Mesenchymal stem cell (in vitro differentiated cells and primary cell): ENCODE measurements around the gene PSMC6.

Experiments
- DNase-seq: peaks from one replicate; pipeline ENCODE4 v3.0.0-alpha.2; 2013
- H2AFZ ChIP-seq: one replicate; pipeline ENCODE4 v1.6.1; 2013; ENCODE audit warnings: low read depth, mild to moderate bottlenecking, control low read depth, inconsistent platforms, low read length, moderate library complexity
- H2AK5ac ChIP-seq: 2 replicates; pipeline ENCODE4 v1.6.1; 2013; ENCODE audit warnings: low read length, moderate library complexity, mild to moderate bottlenecking, inconsistent platforms; ENCODE audit not compliant: severe bottlenecking
- H2BK120ac ChIP-seq: one replicate; pipeline ENCODE4 v1.6.1; 2013; ENCODE audit warnings: low read depth, mild to moderate bottlenecking, inconsistent platforms, low read length, moderate library complexity
- H2BK12ac ChIP-seq, 2 experiments: one replicate each; pipeline ENCODE4 v1.6.1; 2013; ENCODE audit warnings: inconsistent platforms in 2 of 2, low read length in 2 of 2, mild to moderate bottlenecking in 2 of 2, moderate library complexity in 2 of 2, control low read depth in 1 of 2
- H2BK15ac ChIP-seq: one replicate; pipeline ENCODE4 v1.6.1; 2013; ENCODE audit warnings: mild to moderate bottlenecking, low read depth, inconsistent platforms; ENCODE audit not compliant: poor library complexity, severe bottlenecking
- H2BK5ac ChIP-seq: 2 replicates; pipeline ENCODE4 v1.6.1; 2013; ENCODE audit warnings: low read depth, mild to moderate bottlenecking, low read length, control low read depth, inconsistent platforms; ENCODE audit not compliant: poor library complexity, severe bottlenecking
- H3K14ac ChIP-seq, 2 experiments: one replicate each; pipeline ENCODE4 v1.6.1; 2013; ENCODE audit warnings: inconsistent platforms in 2 of 2, low read length in 2 of 2, control low read depth in 1 of 2, mild to moderate bottlenecking in 1 of 2, moderate library complexity in 1 of 2
- H3K18ac ChIP-seq, 2 experiments: one replicate each; pipeline ENCODE4 v1.6.1; 2013; ENCODE audit warnings: inconsistent platforms in 2 of 2, low read length in 2 of 2, control low read depth in 1 of 2, low read depth in 1 of 2, mild to moderate bottlenecking in 1 of 2
- H3K23ac ChIP-seq, 2 experiments: one replicate each; pipeline ENCODE4 v1.6.1; 2013; ENCODE audit warnings: inconsistent platforms in 2 of 2, low read length in 2 of 2, mild to moderate bottlenecking in 2 of 2, moderate library complexity in 2 of 2, control low read depth in 1 of 2
- H3K27ac ChIP-seq: 2 replicates; pipeline ENCODE4 v1.5.1; 2013; ENCODE audit warnings: mild to moderate bottlenecking, moderate library complexity, low read length, control low read depth, inconsistent platforms; ENCODE audit not compliant: poor library complexity, severe bottlenecking
- H3K27me3 ChIP-seq, 2 experiments: 2 replicates each; pipeline versions ENCODE4 v1.6.1 to v1.7.0; 2013; ENCODE audit warnings: low read length in 2 of 2, mild to moderate bottlenecking in 2 of 2, moderate library complexity in 2 of 2, control low read depth in 1 of 2, inconsistent platforms in 1 of 2; ENCODE audit not compliant: control insufficient read depth in 1 of 2, insufficient read depth in 1 of 2
- H3K36me3 ChIP-seq, 2 experiments: 2 replicates each; pipeline versions ENCODE4 v1.6.1 to v1.7.0; 2013; ENCODE audit warnings: low read length in 2 of 2, control low read depth in 1 of 2, inconsistent platforms in 1 of 2, low read depth in 1 of 2, mild to moderate bottlenecking in 1 of 2; ENCODE audit not compliant: insufficient read depth in 2 of 2, control insufficient read depth in 1 of 2
- H3K4ac ChIP-seq, 2 experiments: one replicate each; pipeline ENCODE4 v1.6.1; 2013; ENCODE audit warnings: inconsistent platforms in 2 of 2, low read length in 2 of 2, mild to moderate bottlenecking in 2 of 2, moderate library complexity in 2 of 2, control low read depth in 1 of 2, low read depth in 1 of 2
- H3K4me1 ChIP-seq: 2 replicates; pipeline ENCODE4 v1.6.1; 2013; ENCODE audit warnings: low read depth, low read length, control low read depth; ENCODE audit not compliant: control insufficient read depth, insufficient read depth
- H3K4me2 ChIP-seq: 2 replicates; pipeline ENCODE4 v1.6.1; 2013; ENCODE audit warnings: low read length, mild to moderate bottlenecking, inconsistent platforms; ENCODE audit not compliant: poor library complexity, severe bottlenecking
- H3K4me3 ChIP-seq, 2 experiments: 2 replicates each; pipeline versions ENCODE4 v1.5.1 to v1.7.0; 2013; ENCODE audit warnings: low read length in 2 of 2, mild to moderate bottlenecking in 2 of 2, control low read depth in 1 of 2, low read depth in 1 of 2; ENCODE audit not compliant: insufficient read depth in 1 of 2
- H3K79me1 ChIP-seq: replicated peaks from 2 replicates; pipeline ENCODE4 v1.6.1; 2013; ENCODE audit warnings: mild to moderate bottlenecking, control low read depth, low read length, inconsistent platforms; ENCODE audit not compliant: poor library complexity, severe bottlenecking
- H3K9ac ChIP-seq: 2 replicates; pipeline ENCODE4 v1.7.0; 2013; ENCODE audit warnings: mild to moderate bottlenecking, low read length, moderate library complexity
- H3K9me3 ChIP-seq: 2 replicates; pipeline ENCODE4 v1.7.0; 2013; ENCODE audit warnings: mild to moderate bottlenecking, low read length; ENCODE audit not compliant: control insufficient read depth
- H4K8ac ChIP-seq: one replicate; pipeline ENCODE4 v1.6.1; 2013; ENCODE audit warnings: inconsistent platforms, mild to moderate bottlenecking, low read length, moderate library complexity
- H4K91ac ChIP-seq: one replicate; pipeline ENCODE4 v1.6.1; 2013; ENCODE audit warnings: mild to moderate bottlenecking, low read length, inconsistent platforms
- WGBS: methylation state at CpG from one replicate; pipeline ENCODE4 v1.1.7; 2013; ENCODE audit warnings: mixed read lengths; 5-methylcytosine and 5-hydroxymethylcytosine counted together

PSMC6 gene

GRCh38 chr14:52663850-52664249 lies 43.1 kb upstream of the PSMC6 start:
- H4K91ac ChIP-seq: no peak overlapping the region
- H3K27ac ChIP-seq: no peak overlapping the region
- H3K27me3 ChIP-seq: no peaks in the 10 kb centered on the region
- no peaks in the 10 kb centered on the region for H3K9me3 ChIP-seq
- H3K18ac ChIP-seq: no peak overlapping the region
- H2AK5ac ChIP-seq: no peak overlapping the region
- WGBS: no CpG with 5 or more reads among the region's 2 CpGs
- no peaks in the 10 kb centered on the region for H3K4me1 ChIP-seq
- H3K4me2 ChIP-seq: no peak overlapping the region
- no peak overlapping the region for H3K9ac ChIP-seq
- H2BK15ac ChIP-seq: no peak overlapping the region
- H3K14ac ChIP-seq: no peak overlapping the region
- H3K4ac ChIP-seq: no peak overlapping the region
- no peak overlapping the region for H3K23ac ChIP-seq
- H2AFZ ChIP-seq: no peak overlapping the region
- H2BK120ac ChIP-seq: no peak overlapping the region
- no peak overlapping the region for H2BK5ac ChIP-seq
- H4K8ac ChIP-seq: no peak overlapping the region
- no peak overlapping the region for H2BK12ac ChIP-seq
- peaks cover 2% of the 10 kb centered on the region for H3K79me1 ChIP-seq
- no peak overlapping the region for H3K4me3 ChIP-seq
- peaks cover 0 to 54% of the 10 kb centered on the region in 2 experiments for H3K36me3 ChIP-seq
- DNase-seq: no peak

DNA sequence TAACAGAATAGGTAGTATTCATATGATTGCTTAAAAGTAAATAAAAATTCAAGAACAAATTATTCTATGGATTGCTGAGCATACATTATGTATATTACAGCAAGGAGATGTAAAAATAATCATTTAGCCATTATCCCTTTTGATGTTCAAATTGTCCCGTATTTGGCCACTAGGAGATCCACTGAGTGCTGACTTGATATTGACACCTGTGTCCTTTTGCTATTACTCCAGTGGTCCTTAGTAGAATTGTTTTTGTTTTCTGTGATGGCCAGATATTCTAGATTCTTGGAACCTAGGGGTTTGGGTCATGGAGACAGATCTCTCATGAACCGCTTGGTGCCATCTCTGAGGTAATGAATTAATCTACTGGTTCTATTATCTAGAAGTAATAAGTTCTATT lies 28.4 kb upstream of the PSMC6 start:
- H3K79me1 ChIP-seq: peaks cover 10% of the 10 kb centered on the region
- H3K27me3 ChIP-seq: no peaks in the 10 kb centered on the region
- no peak overlapping the region for H3K27ac ChIP-seq
- H3K4ac ChIP-seq: no peak overlapping the region
- no peak overlapping the region for H2AK5ac ChIP-seq
- no peak overlapping the region for H3K18ac ChIP-seq
- H3K4me3 ChIP-seq: no peak overlapping the region
- no peak overlapping the region for H3K23ac ChIP-seq
- WGBS: 100% methylated on average over 1 of the region's 2 CpGs
- no peak overlapping the region for H2BK5ac ChIP-seq
- H3K9me3 ChIP-seq: no peaks in the 10 kb centered on the region
- no peak for DNase-seq
- H3K9ac ChIP-seq: no peak overlapping the region
- no peak overlapping the region for H3K14ac ChIP-seq
- no peak overlapping the region for H2BK15ac ChIP-seq
- H4K91ac ChIP-seq: no peak overlapping the region
- no peak overlapping the region for H2AFZ ChIP-seq
- H4K8ac ChIP-seq: no peak overlapping the region
- H3K36me3 ChIP-seq: peaks cover 4 to 64% of the 10 kb centered on the region in 2 experiments
- H3K4me2 ChIP-seq: no peak overlapping the region
- H3K4me1 ChIP-seq: no peaks in the 10 kb centered on the region
- H2BK120ac ChIP-seq: no peak overlapping the region
- no peak overlapping the region for H2BK12ac ChIP-seq

- Histone ChIP-seq H3K4me3 (no peak overlapping the region), H3K27me3 (no peaks in the 10 kb centered on the region), H3K36me3 (peaks cover 0 to 20% of the 10 kb centered on the region in 2 experiments), H3K27ac (no peak overlapping the region), H3K14ac (no peak overlapping the region), H4K8ac (no peak overlapping the region), H3K4me1 (no peaks in the 10 kb centered on the region), H2BK5ac (no peak overlapping the region), H3K4me2 (no peak overlapping the region), H2BK15ac (no peak overlapping the region), H3K79me1 (peaks cover 25% of the 10 kb centered on the region), H2AK5ac (no peak overlapping the region), H3K23ac (no peak overlapping the region), H3K9ac (no peak overlapping the region), H3K4ac (no peak overlapping the region), H4K91ac (no peak overlapping the region), H3K18ac (peak overlapping the region in 1 of 2 experiments; percentile 73), H2AFZ (no peak overlapping the region), H3K9me3 (no peaks in the 10 kb centered on the region), H2BK120ac (no peak overlapping the region), H2BK12ac (no peak overlapping the region)
- peak; percentile 11 for DNase-seq
- WGBS: 94% methylated on average over 2 of the region's 2 CpGs
These were observed 22.9 kb upstream of the PSMC6 start for GRCh38 chr14:52683985-52684520.

- no peaks in the 10 kb centered on the region for H3K27me3 ChIP-seq
- no peak overlapping the region for H2BK15ac ChIP-seq
- no peaks in the 10 kb centered on the region for H3K4me1 ChIP-seq
- no peak overlapping the region for H2BK5ac ChIP-seq
- DNase-seq: no peak
- no peak overlapping the region for H2BK120ac ChIP-seq
- no peak overlapping the region for H3K9ac ChIP-seq
- H3K79me1 ChIP-seq: peaks cover 25% of the 10 kb centered on the region
- H3K27ac ChIP-seq: no peak overlapping the region
- no peak overlapping the region for H3K4me2 ChIP-seq
- no peak overlapping the region for H4K91ac ChIP-seq
- peaks cover 0 to 10% of the 10 kb centered on the region in 2 experiments for H3K36me3 ChIP-seq
- H3K18ac ChIP-seq: no peak overlapping the region
- H2BK12ac ChIP-seq: no peak overlapping the region
- H3K9me3 ChIP-seq: no peaks in the 10 kb centered on the region
- 100% methylated on average over 1 of the region's 1 CpG for WGBS
- H2AK5ac ChIP-seq: no peak overlapping the region
- H4K8ac ChIP-seq: no peak overlapping the region
- no peak overlapping the region for H3K4me3 ChIP-seq
- H3K4ac ChIP-seq: no peak overlapping the region
- no peak overlapping the region for H2AFZ ChIP-seq
- H3K23ac ChIP-seq: no peak overlapping the region
- H3K14ac ChIP-seq: no peak overlapping the region
These were observed 20.8 kb upstream of the PSMC6 start for GRCh38 chr14:52686176-52686575.
